Measurements from ENCODE around the gene PTPRO. TPM values are rescaled to one million over a fixed set of nuclear protein-coding genes. Genes with fewer than 3 reads are reported as not detected.

Gene PTPRO
- total and polyA plus RNA-seq, 8 donors, result 0.35 to 11.6 (median 0.68) TPM; not detected in 3

- H3K27me3 ChIP-seq, result no peaks in the 10 kb centered on the region
- 60 to 72% (median 66%) methylated on average over 4 of the region's 4 CpGs for WGBS, 5 donors
- H3K4me1 ChIP-seq, result peaks cover 0 to 17% (median 2%) of the 10 kb centered on the region in 4 donors
- TF ChIP-seq, protein P1, sequence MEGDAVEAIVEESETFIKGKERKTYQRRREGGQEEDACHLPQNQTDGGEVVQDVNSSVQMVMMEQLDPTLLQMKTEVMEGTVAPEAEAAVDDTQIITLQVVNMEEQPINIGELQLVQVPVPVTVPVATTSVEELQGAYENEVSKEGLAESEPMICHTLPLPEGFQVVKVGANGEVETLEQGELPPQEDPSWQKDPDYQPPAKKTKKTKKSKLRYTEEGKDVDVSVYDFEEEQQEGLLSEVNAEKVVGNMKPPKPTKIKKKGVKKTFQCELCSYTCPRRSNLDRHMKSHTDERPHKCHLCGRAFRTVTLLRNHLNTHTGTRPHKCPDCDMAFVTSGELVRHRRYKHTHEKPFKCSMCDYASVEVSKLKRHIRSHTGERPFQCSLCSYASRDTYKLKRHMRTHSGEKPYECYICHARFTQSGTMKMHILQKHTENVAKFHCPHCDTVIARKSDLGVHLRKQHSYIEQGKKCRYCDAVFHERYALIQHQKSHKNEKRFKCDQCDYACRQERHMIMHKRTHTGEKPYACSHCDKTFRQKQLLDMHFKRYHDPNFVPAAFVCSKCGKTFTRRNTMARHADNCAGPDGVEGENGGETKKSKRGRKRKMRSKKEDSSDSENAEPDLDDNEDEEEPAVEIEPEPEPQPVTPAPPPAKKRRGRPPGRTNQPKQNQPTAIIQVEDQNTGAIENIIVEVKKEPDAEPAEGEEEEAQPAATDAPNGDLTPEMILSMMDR (IDR thresholded peaks at IDR 0.05), result no peak
- no peak for TF ChIP-seq POLR2A (IDR thresholded peaks at IDR 0.05)
- TF ChIP-seq POLR2AphosphoS5 (IDR thresholded peaks at IDR 0.05), result no peak
- no peak for TF ChIP-seq EP300 (IDR thresholded peaks at IDR 0.05)
- no peak for DNase-seq
- H3K4me3 ChIP-seq, result no peak overlapping the region
- intact Hi-C loops (cut with DNase I; ENCODE audit: low total_unique reads), result no loop called here
- no peaks in the 10 kb centered on the region for H3K9me3 ChIP-seq
- no peaks in the 10 kb centered on the region for H3K36me3 ChIP-seq
- H3K27ac ChIP-seq, result no peak overlapping the region
Observed at GRCh38 chr12:15536446-15536845, 214.1 kb downstream of the PTPRO start.

- Histone ChIP-seq H3K27me3 (no peaks in the 10 kb centered on the region), H3K4me1 (peaks cover 0 to 21% (median 2%) of the 10 kb centered on the region in 4 donors), H3K9me3 (no peaks in the 10 kb centered on the region), H3K4me3 (no peak overlapping the region), H3K27ac (no peak overlapping the region), H3K36me3 (no peaks in the 10 kb centered on the region)
- TF ChIP-seq POLR2AphosphoS5 (IDR thresholded peaks at IDR 0.05) (no peak), POLR2A (IDR thresholded peaks at IDR 0.05) (no peak), EP300 (IDR thresholded peaks at IDR 0.05) (no peak)
- TF ChIP-seq, protein P1 (IDR thresholded peaks at IDR 0.05), result no peak
- 73 to 100% (median 91%) methylated on average over 1 of the region's 1 CpG for WGBS, 5 donors
- intact Hi-C loops (cut with DNase I; ENCODE audit: low total_unique reads), result no loop called here
- no peak for DNase-seq
Observed at GRCh38 chr12:15538881-15539280, 216.6 kb downstream of the PTPRO start.

DNA sequence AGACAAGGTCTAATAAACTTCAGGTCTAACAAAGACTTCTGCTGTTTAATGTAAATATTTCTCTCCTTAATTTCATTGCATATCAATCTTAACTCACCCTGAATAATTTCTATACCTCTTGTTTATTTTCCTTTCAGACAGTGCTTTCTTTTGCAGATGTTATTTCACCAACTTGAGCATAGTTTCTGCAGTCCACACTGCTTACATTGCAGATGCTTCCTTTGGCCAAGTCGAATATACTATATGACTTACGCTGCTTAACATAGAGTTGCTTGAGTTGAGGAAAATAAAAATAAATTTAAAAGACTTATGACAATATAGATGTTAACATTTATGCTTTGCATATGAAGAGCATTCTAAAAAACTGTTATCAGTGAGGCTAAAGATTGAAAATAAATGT is 217.7 kb downstream of the PTPRO start:
- no peak overlapping the region for H3K4me3 ChIP-seq
- no peaks in the 10 kb centered on the region for H3K27me3 ChIP-seq
- intact Hi-C loops (cut with DNase I; ENCODE audit: low total_unique reads), result no loop called here
- no peaks in the 10 kb centered on the region for H3K36me3 ChIP-seq
- 45 to 57% (median 53%) methylated on average over 2 of the region's 2 CpGs for WGBS, 5 donors
- DNase-seq, result no peak
- no peak overlapping the region for H3K27ac ChIP-seq
- peaks cover 0 to 11% (median 0%) of the 10 kb centered on the region in 4 donors for H3K4me1 ChIP-seq
- H3K9me3 ChIP-seq, result no peaks in the 10 kb centered on the region
- TF ChIP-seq, protein P1 (IDR thresholded peaks at IDR 0.05), result no peak
- no peak for TF ChIP-seq POLR2A (IDR thresholded peaks at IDR 0.05)
- no peak for TF ChIP-seq POLR2AphosphoS5 (IDR thresholded peaks at IDR 0.05)
- no peak for TF ChIP-seq EP300 (IDR thresholded peaks at IDR 0.05)

- TF ChIP-seq EP300 (IDR thresholded peaks at IDR 0.05) (no peak), POLR2AphosphoS5 (IDR thresholded peaks at IDR 0.05) (no peak)
- no peak overlapping the region for H3K4me3 ChIP-seq
- peaks cover 0 to 10% (median 0%) of the 10 kb centered on the region in 4 donors for H3K4me1 ChIP-seq
- WGBS, 5 donors, result 49 to 73% (median 56%) methylated on average over 1 of the region's 1 CpG
- H3K9me3 ChIP-seq, result no peaks in the 10 kb centered on the region
- no peaks in the 10 kb centered on the region for H3K27me3 ChIP-seq
- intact Hi-C loops (cut with DNase I; ENCODE audit: low total_unique reads), result no loop called here
- no peak overlapping the region for H3K27ac ChIP-seq
- DNase-seq, result no peak
- no peaks in the 10 kb centered on the region for H3K36me3 ChIP-seq
Observed at GRCh38 chr12:15540469-15540872, 218.2 kb downstream of the PTPRO start.

- Histone ChIP-seq H3K9me3 (no peaks in the 10 kb centered on the region), H3K4me1 (peaks cover 0 to 10% (median 0%) of the 10 kb centered on the region in 4 donors), H3K4me3 (no peak overlapping the region), H3K27me3 (no peaks in the 10 kb centered on the region), H3K36me3 (no peaks in the 10 kb centered on the region), H3K27ac (no peak overlapping the region)
- TF ChIP-seq POLR2AphosphoS5 (IDR thresholded peaks at IDR 0.05) (no peak), EP300 (IDR thresholded peaks at IDR 0.05) (no peak), POLR2A (IDR thresholded peaks at IDR 0.05) (no peak)
- TF ChIP-seq, protein P1 (IDR thresholded peaks at IDR 0.05), result no peak
- no peak for DNase-seq
- WGBS, 5 donors, result 77 to 90% (median 89%) methylated on average over 3 of the region's 3 CpGs
- intact Hi-C loops (cut with DNase I; ENCODE audit: low total_unique reads), result no loop called here
Observed at GRCh38 chr12:15541996-15542631, 219.8 kb downstream of the PTPRO start.
